Measurements from ENCODE around the gene PLCH1.

GRCh38 chr3:155342344-155342743, 402.5 kb downstream of the PLCH1 start:
- TF ChIP-seq EZH2 (IDR thresholded peaks at IDR 0.05; ENCODE audit: low read depth), result no peak
- TF ChIP-seq, protein P1, sequence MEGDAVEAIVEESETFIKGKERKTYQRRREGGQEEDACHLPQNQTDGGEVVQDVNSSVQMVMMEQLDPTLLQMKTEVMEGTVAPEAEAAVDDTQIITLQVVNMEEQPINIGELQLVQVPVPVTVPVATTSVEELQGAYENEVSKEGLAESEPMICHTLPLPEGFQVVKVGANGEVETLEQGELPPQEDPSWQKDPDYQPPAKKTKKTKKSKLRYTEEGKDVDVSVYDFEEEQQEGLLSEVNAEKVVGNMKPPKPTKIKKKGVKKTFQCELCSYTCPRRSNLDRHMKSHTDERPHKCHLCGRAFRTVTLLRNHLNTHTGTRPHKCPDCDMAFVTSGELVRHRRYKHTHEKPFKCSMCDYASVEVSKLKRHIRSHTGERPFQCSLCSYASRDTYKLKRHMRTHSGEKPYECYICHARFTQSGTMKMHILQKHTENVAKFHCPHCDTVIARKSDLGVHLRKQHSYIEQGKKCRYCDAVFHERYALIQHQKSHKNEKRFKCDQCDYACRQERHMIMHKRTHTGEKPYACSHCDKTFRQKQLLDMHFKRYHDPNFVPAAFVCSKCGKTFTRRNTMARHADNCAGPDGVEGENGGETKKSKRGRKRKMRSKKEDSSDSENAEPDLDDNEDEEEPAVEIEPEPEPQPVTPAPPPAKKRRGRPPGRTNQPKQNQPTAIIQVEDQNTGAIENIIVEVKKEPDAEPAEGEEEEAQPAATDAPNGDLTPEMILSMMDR (conservative IDR thresholded peaks at IDR 0.05), result no peak
